Activated CD8-positive, alpha-beta memory T cell treated with anti-CD3 and anti-CD28 coated beads, Interleukin-2, amount 50 U/mL, for 1 hour (primary cell): ENCODE measurements around the gene SLC25A38.
"Not testable (repeated sequence)": the region's sequence is repeated elsewhere in the genome, so short reads cannot be mapped to it uniquely, and the experiment has no call there.

Experiments used
- DNase-seq: peaks from one replicate; pipeline ENCODE4 v3.0.0-alpha.2; 2020; ENCODE audit errors: extremely low read depth

SLC25A38 gene

DNA sequence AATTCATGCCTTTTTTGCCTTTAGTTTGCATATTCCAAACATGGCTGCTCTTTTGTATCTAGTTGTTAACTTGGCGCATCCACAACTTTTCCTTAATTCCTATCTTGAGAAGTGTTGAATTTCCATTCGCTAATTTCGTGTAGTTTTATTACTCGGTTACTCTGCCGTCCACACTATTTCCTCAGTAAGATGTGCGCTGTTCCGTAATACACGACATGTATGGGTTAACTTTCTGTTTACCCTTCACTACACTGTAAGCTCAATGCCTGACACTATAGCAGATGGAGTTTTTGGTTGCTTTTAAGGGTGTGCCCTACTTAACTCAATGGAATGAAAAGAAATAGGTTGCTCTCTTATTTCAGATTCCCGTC lies 24.1 kb downstream of the SLC25A38 start:
- no peak for DNase-seq

GRCh38 chr3:39407773-39408492 lies 24.8 kb downstream of the SLC25A38 start:
- no peak for DNase-seq

DNA sequence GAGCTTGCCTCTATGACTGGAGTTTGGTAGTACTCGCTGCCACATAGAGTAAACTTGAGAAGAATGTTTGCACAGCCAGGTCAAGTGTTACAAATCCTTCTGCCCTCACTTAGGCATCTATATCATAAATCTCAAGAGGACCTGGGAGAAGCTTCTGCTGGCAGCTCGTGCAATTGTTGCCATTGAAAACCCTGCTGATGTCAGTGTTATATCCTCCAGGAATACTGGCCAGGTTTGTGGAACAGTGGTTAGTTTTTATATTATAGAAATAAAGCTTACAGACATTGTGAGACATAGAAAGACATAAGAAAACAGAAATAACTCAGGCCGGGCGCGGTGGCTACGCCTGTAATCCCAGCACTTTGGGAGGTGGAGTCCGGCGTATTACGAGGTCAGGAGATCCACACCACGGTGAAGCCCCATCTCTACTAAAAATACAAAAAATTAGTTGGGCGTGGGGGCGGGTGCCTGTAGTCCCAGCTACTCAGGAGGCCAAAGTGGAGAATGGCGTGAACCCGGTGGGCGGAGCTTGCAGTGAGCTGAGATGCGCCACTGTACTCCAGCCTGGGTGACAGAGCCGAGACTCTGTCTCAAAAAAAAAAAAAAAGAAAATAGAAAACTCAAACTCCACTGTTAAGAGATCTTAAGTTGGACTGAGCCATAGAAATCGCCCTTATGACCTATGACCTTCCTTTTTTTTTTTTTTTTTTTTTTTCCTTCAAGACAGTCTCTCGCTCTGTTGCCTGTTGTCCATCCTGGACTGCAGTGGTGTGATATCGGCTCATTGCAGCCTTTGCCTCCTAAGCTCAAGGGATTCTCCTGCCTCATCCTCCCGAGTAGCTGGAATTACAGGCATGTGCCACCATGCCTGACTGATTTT lies 25.6 kb downstream of the SLC25A38 start:
- DNase-seq = no peak

DNA sequence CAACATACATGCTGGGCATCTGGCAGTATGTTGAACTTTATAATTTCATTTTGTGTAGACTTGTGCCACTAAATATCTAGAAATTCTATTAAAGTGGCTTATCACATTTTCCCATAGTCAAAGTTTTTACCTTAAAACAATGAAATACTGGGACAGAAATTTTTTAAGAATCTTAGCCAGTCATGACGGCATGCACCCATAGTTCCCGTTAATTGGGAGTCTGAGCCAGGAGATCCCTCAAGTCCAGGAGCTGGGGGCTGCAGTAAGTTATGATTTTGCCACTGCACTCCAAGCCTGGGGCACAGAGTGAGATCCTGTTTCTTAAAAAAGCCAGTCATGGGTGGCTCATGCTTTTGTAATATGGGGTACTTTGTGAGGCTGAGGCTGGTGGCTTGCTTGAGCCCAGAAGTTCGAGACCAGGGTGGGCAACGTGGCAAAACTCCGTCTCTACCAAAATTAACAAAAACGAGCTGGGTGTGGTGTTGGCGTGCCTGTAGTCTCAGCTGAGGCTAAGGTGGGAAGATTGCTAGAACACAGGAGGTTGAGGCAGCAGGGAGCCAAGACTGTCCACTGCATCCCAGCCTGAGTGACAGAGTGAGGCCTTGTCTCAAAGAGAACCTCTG lies 26.5 kb downstream of the SLC25A38 start:
- DNase-seq = no peak

DNA sequence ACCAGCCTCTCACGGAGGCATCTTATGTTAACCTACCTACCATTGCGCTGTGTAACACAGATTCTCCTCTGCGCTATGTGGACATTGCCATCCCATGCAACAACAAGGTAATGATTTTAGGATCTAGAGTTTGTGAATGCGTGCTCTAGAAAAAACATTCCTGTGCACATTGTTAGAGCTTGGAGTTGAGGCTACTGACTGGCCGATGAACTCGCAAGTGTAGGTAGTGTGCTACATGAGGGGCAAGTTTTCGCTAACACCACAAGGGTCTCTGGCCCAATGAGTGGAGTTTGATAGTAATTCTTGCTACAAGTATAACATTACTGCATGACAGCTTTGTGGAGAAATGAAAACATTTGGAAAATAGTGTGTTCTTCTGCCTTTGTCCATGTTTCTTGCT lies 27.7 kb downstream of the SLC25A38 start:
- DNase-seq = no peak

DNA sequence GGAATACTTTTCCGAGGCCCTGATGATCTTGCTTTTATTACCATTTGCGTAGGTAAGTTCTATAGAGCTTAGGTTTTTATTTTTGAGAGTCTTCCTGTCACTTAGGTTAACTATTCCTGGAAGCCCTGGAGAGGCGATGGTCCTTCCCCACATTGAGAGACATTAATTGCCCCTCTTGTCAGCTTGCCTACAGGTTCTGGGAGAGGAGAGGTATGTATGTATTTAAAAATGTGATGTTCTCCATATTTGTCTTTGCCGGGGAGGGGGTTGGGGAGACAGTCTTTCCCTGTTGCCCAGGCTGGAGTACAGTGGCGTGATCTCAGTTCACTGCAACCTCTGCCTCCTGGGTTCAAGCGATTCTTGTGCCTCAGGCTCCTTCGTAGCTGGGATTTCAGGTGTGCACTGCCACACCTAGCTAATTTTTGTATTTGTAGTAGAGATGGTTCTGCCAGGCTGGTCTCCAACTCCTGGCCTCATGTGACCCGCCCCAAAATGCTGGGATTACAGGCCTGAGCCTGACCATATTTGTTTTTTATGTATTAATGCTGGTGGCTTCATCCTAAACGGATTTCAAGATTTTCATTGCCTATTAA lies 29.6 kb downstream of the SLC25A38 start:
- DNase-seq = no peak

- no peak for DNase-seq
These were observed 30.7 kb downstream of the SLC25A38 start for GRCh38 chr3:39413691-39414420.

DNA sequence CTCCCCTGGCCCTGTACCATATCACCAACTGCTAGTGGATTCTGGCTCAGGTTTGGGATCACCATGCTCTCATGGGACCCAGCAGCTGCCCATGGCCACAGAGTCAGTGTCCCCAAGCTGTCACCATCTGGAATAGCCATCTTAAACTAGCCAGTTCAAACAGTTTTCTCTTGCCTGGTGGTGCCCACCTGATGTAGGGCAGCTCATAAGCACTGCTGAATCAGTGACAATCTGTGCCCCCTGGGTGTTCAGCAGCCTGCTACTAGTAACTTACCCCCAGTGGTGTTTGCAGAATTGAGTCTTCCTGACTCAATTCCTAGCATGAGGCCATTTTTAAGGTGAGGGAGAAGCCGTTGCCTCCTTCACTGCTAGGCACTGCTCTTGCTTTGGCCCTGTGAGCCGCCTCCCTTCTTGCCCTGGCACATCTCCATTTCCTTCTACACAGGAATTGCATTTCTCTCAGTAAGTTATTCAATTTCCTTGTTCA lies 31.3 kb downstream of the SLC25A38 start:
- no peak for DNase-seq

DNA sequence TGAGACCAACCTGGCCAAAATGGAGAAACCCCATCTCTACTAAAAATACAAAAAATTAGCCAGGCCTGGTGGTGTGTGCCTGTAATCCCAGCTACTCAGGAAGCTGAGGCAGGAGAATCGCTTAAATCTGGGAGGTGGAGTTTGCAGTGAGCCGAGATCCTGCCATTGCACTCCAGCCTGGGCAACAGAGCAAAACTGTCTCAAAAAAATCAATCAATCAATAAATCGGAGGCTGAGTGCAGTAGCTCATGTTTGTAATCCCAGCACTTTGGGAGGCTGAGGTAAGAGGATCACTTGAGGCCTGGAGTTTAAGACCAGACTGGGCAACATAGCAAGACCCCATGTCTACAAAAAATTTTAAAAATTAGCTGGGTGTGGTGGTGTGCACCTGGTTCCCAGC lies 32.1 kb downstream of the SLC25A38 start:
- DNase-seq = not testable (repeated sequence)

DNA sequence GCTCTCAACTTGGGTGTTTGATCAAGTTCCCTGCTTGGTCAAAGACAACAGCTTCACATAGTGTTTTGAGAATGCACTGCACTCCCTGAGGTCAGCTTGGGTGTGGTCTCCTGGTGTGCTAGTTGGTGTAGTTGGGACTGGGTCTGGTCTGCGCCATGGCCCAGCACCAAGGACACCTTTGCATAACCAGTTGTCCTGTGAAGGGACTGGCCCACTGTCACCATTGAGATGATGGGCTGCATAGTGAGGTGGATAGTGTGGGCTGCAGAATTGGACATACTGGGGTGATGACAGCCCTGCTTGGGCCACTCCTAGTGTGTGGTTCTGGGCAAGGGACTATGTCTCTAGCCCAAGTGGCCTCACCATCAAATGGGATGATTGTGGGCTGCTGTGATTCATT lies 32.8 kb downstream of the SLC25A38 start:
- DNase-seq = no peak

DNA sequence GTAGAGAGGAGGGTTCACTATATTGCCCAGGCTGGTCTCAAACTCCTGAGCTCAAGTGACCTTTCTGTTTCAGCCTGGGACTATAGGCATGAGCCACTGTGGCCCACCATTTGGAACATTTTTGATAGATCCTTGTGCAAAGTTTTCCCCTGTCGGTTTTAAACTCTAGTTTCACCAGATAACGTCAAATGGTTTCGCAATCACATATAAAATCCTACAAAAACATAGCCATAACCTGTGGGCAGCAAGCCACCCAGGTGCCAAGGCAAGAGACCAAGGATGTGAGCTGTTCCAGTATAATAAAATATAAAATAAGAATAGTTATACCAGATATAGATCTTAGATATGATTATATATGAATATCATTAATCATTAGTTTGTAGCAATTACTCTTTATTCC lies 33.8 kb downstream of the SLC25A38 start:
- DNase-seq = not testable (repeated sequence)

DNA sequence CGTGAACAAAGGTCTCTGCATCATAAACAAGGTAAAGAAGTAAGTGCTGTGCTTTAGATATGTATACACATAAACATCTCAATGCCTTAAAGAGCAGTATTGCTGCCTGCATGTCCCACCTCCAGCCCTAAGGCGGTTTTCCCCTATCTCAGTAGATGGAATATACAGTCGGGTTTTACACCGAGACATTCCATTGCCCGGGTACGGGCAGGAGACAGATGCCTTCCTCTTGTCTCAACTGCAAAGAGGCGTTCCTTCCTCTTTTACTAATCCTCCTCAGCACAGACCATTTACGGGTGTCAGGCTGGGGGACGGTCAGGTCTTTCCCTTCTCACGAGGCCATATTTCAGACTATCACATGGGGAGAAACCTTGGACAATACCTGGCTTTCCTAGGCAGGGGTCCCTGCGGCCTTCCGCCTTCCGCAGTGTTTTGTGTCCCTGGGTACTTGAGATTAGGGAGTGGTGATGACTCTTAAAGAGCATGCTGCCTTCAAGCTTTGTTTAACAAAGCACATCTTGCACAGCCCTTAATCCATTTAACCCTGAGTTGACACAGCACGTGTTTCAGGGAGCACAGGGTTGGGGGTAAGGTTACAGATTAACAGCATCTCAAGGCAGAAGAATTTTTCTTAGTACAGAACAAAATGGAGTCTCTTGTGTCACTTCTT lies 35.5 kb downstream of the SLC25A38 start:
- not testable (repeated sequence) for DNase-seq

DNA sequence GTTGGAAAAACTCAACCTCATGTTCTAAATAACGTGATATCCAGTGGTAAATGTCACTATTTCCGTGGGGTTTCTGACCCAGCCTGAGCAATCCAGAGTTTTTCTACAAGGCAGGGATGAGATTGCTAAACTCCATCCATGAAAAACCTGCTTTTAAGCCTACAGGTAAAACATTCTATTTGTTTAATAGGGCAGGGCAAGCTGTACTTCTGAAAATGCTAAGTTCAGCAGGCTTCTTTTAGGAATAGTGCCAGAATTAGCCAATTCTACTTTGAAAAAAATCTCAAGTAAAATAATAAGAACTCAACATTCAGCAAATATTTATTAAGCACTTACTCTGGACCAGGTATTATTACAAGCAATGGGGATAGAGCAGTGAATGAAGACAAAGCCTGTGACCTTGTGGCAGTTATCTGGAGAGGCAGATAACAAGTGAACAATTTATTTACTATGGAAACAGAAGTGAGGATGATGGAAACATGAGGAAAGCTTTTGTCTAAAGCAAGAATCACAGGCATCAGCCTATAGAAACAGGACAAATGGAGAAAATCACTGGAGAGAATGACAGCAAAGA lies 36.7 kb downstream of the SLC25A38 start:
- no peak for DNase-seq

- DNase-seq = no peak
These were observed 37.4 kb downstream of the SLC25A38 start for GRCh38 chr3:39420543-39420942.

GRCh38 chr3:39423436-39423970 lies 40.3 kb downstream of the SLC25A38 start:
- no peak for DNase-seq

DNA sequence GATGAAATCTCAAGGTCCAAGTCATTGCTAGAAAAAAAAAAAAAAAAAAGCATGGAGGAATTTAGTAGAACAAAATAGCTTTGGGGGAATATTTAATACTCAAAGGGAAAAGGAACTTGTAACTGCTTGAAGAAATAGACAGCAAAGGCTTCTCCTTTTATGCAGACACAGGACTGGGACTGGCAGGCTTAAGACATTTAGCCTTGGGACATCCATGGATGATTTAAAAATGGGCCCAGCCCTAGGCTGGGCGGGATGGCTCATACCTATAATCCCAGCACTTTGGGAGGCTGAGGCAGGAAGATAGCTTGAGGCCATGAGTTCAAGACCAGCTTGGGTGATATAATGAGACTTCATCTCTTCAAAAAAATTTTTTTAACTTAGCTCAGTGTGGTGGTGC lies 43.1 kb downstream of the SLC25A38 start:
- no peak for DNase-seq

DNA sequence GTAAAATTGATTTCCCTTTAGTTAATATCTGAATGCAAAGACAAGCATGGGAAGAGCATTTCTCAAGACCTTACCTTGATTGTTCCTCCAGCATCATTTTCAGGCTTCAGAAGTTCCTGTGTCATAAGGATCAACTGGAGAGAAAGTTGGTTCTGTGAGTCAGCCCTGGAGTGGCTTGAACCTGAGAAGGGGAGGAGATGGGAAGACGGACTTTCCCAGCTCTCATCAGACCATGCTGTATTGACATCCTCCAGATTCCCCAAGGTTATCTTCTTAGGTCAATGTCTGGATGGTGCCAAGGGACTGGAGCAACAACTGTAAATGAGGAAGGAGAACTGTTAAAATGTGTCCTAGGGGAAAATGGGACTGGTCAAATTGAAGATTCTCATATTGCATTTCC lies 44.3 kb downstream of the SLC25A38 start:
- no peak for DNase-seq

DNA sequence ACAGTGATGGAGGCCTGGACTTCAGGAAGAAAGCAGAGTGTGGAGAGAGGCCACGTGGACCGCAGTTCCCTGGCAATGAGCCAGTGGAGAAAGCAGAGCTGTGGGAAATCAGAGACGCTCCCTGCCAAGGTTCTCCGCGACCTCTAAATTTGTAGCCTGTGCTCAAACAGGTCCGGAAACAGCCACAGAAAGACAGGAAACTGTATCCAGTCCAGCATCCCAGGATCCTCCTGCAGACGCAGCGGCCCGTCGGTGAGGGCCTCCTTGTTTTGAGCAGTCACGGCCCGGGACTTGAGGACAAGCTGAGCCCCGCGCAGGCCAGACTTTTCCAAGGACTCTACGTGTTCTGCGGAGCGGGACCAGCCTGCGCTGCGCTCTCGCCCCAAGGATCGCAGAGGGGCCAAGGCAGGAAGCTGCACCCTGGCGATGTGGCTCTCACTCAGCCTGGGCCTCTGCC lies 45.6 kb downstream of the SLC25A38 start:
- DNase-seq = no peak

DNA sequence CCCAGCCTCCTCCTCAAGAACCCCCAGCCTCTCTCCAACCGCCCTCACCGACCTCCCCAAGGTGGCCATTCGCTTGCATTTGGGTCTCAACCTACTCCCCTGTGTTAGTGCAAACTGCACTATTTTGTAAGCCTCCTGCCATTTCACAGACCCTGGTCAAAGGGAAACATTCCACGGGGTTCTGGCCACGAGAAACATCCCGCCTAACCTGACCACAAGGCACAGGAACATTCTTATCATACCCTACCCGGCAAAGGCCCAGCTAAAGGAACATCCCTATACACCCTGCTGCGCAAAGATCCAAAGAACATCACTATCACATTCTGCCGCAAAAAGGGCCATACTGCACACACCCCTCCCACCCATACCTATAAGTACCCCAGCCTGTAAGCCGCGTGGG lies 46.3 kb downstream of the SLC25A38 start:
- DNase-seq = no peak

- no peak for DNase-seq
These were observed 49.2 kb downstream of the SLC25A38 start for GRCh38 chr3:39432342-39432741.
